Keratinocyte (primary cell): Measurements from ENCODE around the gene KIAA1217. TPM values are rescaled to one million over a fixed set of nuclear protein-coding genes. Genes with fewer than 3 reads are reported as not detected.

Source experiments
- DNase-seq: peaks from one replicate; pipeline ENCODE4 v3.0.0-alpha.2; 2011; ENCODE audit warnings: low read depth, missing footprints, low spot score
- FAIRE-seq: peaks from 2 replicates; lab custom pipeline; 2011; peaks lifted over from hg19 to GRCh38; lab: Jason Lieb, UNC
- H2AFZ ChIP-seq: 2 replicates; pipeline ENCODE4 v1.6.0; 2012; ENCODE audit warnings: low read length, control low read depth, inconsistent platforms; ENCODE audit not compliant: control insufficient read depth
- H3K27ac ChIP-seq: 2 replicates; pipeline ENCODE4 v1.5.1; 2011; ENCODE audit warnings: low read length; ENCODE audit not compliant: control insufficient read depth, insufficient read depth
- H3K27me3 ChIP-seq: 3 replicates; pipeline ENCODE4 v1.6.0; 2011; ENCODE audit warnings: low read length; ENCODE audit not compliant: control insufficient read depth, insufficient read depth; ENCODE audit errors: extremely low read depth
- H3K36me3 ChIP-seq, 2 experiments: 2 replicates in 1 of 2; 3 replicates in 1 of 2; pipeline ENCODE4 v1.5.1; 2011; ENCODE audit warnings: low read length in 2 of 2, mild to moderate bottlenecking in 1 of 2; ENCODE audit not compliant: control insufficient read depth in 2 of 2, insufficient read depth in 2 of 2; ENCODE audit errors: extremely low read depth in 1 of 2
- H3K4me1 ChIP-seq: 3 replicates; pipeline ENCODE4 v1.5.1; 2011; ENCODE audit warnings: low read length; ENCODE audit not compliant: control insufficient read depth, insufficient read depth; ENCODE audit errors: extremely low read depth
- H3K4me2 ChIP-seq: 3 replicates; pipeline ENCODE4 v1.6.0; 2011; ENCODE audit warnings: low read depth, low read length; ENCODE audit not compliant: control insufficient read depth, insufficient read depth; ENCODE audit errors: extremely low read depth
- H3K4me3 ChIP-seq, 3 experiments: fragments of 200-600 bp in 1 of 3; sonication (generic) in 1 of 3; 2 replicates in 2 of 3; 3 replicates in 1 of 3; pipeline ENCODE4 v1.5.1; 2011 to 2016; ENCODE audit warnings: low read length in 3 of 3, mild to moderate bottlenecking in 3 of 3, control low read depth in 2 of 3, inconsistent platforms in 1 of 3, low read depth in 1 of 3, mixed read lengths in 1 of 3, mixed run types in 1 of 3, moderate library complexity in 1 of 3; ENCODE audit not compliant: control insufficient read depth in 2 of 3, insufficient read depth in 2 of 3; ENCODE audit errors: extremely low read depth in 1 of 3
- H3K79me2 ChIP-seq: 2 replicates; pipeline ENCODE4 v1.6.0; 2012; ENCODE audit warnings: low read length; ENCODE audit not compliant: control insufficient read depth, insufficient read depth
- H3K9ac ChIP-seq: 3 replicates; pipeline ENCODE4 v1.6.0; 2011; ENCODE audit warnings: low read length; ENCODE audit not compliant: control insufficient read depth, insufficient read depth; ENCODE audit errors: extremely low read depth
- H3K9me1 ChIP-seq: 3 replicates; pipeline ENCODE4 v1.6.0; 2011; ENCODE audit warnings: low read length; ENCODE audit not compliant: control insufficient read depth, insufficient read depth; ENCODE audit errors: extremely low read depth
- H3K9me3 ChIP-seq: 2 replicates; pipeline ENCODE4 v1.5.1; 2012; ENCODE audit warnings: low read depth, low read length; ENCODE audit not compliant: control insufficient read depth
- H4K20me1 ChIP-seq: 3 replicates; pipeline ENCODE4 v1.6.0; 2011; ENCODE audit warnings: low read length; ENCODE audit not compliant: control insufficient read depth, insufficient read depth; ENCODE audit errors: extremely low read depth
- EZH2 ChIP-seq: IDR thresholded peaks from one replicate; pipeline ENCODE4 v1.6.1; 2012; ENCODE audit warnings: inconsistent platforms, mild to moderate bottlenecking, low read length, moderate library complexity
- dilution Hi-C: fragments of 300-500 bp; cut with MboI; formaldehyde crosslinking; loops from one replicate; pipeline ENCODE4 v1.7.0; 2020; ENCODE audit warnings: low sequenced_read_pairs; ENCODE audit not compliant: extremely low pct_ligation_motif_present
- polyA plus RNA-seq, 5 experiments: library from polyadenylated mRNA; depleted of rRNA in 3 of 5; stranded (reverse) in 3 of 5; stranded (forward) in 1 of 5; unstranded in 1 of 5; fragments of >200 nt; gene quantifications; 1 replicate in 1 of 5; 2 replicates in 3 of 5; 3 replicates in 1 of 5; pipeline versions ENCODE4 v1.2.1 to v1.2.3, GENCODE V29; 2011 to 2012; ENCODE audit warnings: missing spikeins in 2 of 5, low read depth in 1 of 5, low replicate concordance in 1 of 5
- TF ChIP-seq, protein P1 (sequence below), 3 experiments: IDR thresholded peaks in 1 of 3; conservative IDR thresholded peaks in 1 of 3; optimal IDR thresholded peaks in 1 of 3; 2 replicates in 2 of 3; 3 replicates in 1 of 3; pipeline versions ENCODE3 to v1.5.1; 2011; ENCODE audit warnings: low read length in 3 of 3, mild to moderate bottlenecking in 3 of 3, moderate library complexity in 2 of 3, control low read depth in 1 of 3, inconsistent platforms in 1 of 3; ENCODE audit not compliant: insufficient read depth in 2 of 3; ENCODE audit errors: extremely low read depth in 1 of 3

Gene KIAA1217
- polyA plus RNA-seq, 1 donor (not counting 4 experiments of a cell fraction or from before 2014, with no cell fraction given): 10.4 TPM

DNA sequence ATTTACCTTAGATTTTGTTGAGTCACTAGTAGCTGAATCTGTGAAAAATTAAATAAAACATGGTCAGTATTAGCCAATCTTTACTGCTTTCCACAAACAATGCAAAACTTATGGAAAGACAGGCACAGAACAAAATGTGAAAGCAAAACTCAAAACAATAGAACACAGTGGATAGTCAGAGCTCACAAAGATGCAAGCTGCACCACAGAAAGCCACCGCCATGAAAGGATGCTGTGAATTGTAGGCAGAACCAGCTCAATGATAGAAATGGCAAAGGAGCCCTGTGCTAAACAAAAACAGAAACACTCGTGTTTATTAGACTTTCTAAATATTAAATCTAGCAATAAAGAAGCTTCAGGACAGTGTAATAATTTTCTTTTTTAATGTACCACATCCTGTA lies 380.3 kb downstream of the KIAA1217 start:
- DNase-seq: no peak
- Histone ChIP-seq H3K9ac (no peak overlapping the region), H3K9me1 (no peaks in the 10 kb centered on the region), H3K4me1 (no peaks in the 10 kb centered on the region), H3K27me3 (no peaks in the 10 kb centered on the region), H3K27ac (no peak overlapping the region), H4K20me1 (no peaks in the 10 kb centered on the region), H3K4me3 (no peak overlapping the region), H3K36me3 (peaks cover 11 to 30% of the 10 kb centered on the region in 2 experiments), H3K9me3 (no peaks in the 10 kb centered on the region), H2AFZ (no peak overlapping the region), H3K79me2 (no peaks in the 10 kb centered on the region), H3K4me2 (no peak overlapping the region)
- TF ChIP-seq, protein P1, sequence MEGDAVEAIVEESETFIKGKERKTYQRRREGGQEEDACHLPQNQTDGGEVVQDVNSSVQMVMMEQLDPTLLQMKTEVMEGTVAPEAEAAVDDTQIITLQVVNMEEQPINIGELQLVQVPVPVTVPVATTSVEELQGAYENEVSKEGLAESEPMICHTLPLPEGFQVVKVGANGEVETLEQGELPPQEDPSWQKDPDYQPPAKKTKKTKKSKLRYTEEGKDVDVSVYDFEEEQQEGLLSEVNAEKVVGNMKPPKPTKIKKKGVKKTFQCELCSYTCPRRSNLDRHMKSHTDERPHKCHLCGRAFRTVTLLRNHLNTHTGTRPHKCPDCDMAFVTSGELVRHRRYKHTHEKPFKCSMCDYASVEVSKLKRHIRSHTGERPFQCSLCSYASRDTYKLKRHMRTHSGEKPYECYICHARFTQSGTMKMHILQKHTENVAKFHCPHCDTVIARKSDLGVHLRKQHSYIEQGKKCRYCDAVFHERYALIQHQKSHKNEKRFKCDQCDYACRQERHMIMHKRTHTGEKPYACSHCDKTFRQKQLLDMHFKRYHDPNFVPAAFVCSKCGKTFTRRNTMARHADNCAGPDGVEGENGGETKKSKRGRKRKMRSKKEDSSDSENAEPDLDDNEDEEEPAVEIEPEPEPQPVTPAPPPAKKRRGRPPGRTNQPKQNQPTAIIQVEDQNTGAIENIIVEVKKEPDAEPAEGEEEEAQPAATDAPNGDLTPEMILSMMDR (optimal IDR thresholded peaks at IDR 0.05 in 1 of 3, IDR thresholded peaks at IDR 0.05 in 1 of 3, conservative IDR thresholded peaks at IDR 0.05 in 1 of 3; ENCODE audit: extremely low read depth in 1 of 3, insufficient read depth in 2 of 3, low read length in 3 of 3): no peak
- no peak for TF ChIP-seq EZH2
- dilution Hi-C loops: no loop called here
- no peak for FAIRE-seq

DNA sequence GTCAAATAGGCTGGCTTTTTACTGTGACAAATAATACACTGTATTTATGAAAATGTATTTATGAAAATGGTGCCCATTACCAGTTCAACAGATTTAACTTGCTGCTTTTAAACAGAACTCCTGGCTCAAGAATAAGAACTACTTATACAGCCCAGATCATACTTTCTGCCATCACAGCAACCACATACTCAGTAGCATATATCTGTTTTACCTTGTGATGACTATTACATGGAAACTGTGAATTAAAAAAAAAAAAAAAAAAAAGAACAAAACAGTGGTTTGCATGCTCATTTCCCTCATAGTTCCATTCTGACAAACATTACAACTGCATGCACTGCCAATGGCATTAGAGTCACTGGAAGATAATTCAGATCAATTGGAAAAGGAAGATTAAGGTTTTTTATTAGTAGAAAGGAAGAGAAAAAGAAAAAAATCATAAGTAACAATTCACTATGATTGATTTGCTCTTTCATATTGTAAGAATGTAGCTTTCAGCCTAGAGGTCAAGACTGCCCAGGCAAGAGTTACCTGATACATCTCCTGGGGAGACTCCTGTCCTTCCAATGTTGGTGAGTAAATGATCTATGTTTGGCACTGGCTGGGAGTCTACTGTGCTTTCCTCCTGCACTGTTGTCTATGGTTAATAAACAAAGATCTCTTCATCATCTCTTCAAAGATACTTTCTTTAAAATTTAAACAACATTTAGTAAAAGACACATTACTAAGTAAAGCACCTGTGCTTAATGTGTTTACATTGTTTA lies 381.9 kb downstream of the KIAA1217 start:
- no peaks in the 10 kb centered on the region for H4K20me1 ChIP-seq
- H3K27me3 ChIP-seq: no peaks in the 10 kb centered on the region
- no peaks in the 10 kb centered on the region for H3K9me3 ChIP-seq
- no peak overlapping the region for H2AFZ ChIP-seq
- H3K4me2 ChIP-seq: no peak overlapping the region
- H3K4me1 ChIP-seq: no peaks in the 10 kb centered on the region
- no peaks in the 10 kb centered on the region for H3K9me1 ChIP-seq
- H3K9ac ChIP-seq: no peak overlapping the region
- H3K79me2 ChIP-seq: no peaks in the 10 kb centered on the region
- no peak for DNase-seq
- H3K4me3 ChIP-seq: no peak overlapping the region
- H3K27ac ChIP-seq: no peak overlapping the region
- no peak for FAIRE-seq
- TF ChIP-seq EZH2: no peak
- TF ChIP-seq, protein P1 (optimal IDR thresholded peaks at IDR 0.05 in 1 of 3, IDR thresholded peaks at IDR 0.05 in 1 of 3, conservative IDR thresholded peaks at IDR 0.05 in 1 of 3; ENCODE audit: extremely low read depth in 1 of 3, insufficient read depth in 2 of 3, low read length in 3 of 3): no peak
- H3K36me3 ChIP-seq: peaks cover 11 to 27% of the 10 kb centered on the region in 2 experiments
- dilution Hi-C loops: no loop called here
